Neuron (in vitro differentiated cells): Measurements from ENCODE around the gene NKX1-2.

Source experiments
- H2AFZ ChIP-seq: one replicate; pipeline ENCODE4 v1.6.1; 2013; ENCODE audit warnings: low read depth, mild to moderate bottlenecking, inconsistent platforms, low read length, moderate library complexity
- H3K27me3 ChIP-seq: one replicate; pipeline ENCODE4 v1.6.1; 2013; ENCODE audit warnings: low read length; ENCODE audit not compliant: insufficient read depth
- H3K36me3 ChIP-seq: one replicate; pipeline ENCODE4 v1.6.1; 2013; ENCODE audit warnings: low read length; ENCODE audit not compliant: insufficient read depth
- H3K4me1 ChIP-seq: one replicate; pipeline ENCODE4 v1.6.1; 2013; ENCODE audit warnings: low read length; ENCODE audit not compliant: insufficient read depth
- H3K4me3 ChIP-seq: 2 replicates; pipeline ENCODE4 v1.5.1; 2013; ENCODE audit warnings: mild to moderate bottlenecking, low read length, moderate library complexity
- H3K9me3 ChIP-seq: one replicate; pipeline ENCODE4 v1.6.1; 2013; ENCODE audit warnings: low read length

NKX1-2 gene

GRCh38 chr10:124414076-124414475 is 35.8 kb downstream of the NKX1-2 start:
- H3K9me3 ChIP-seq = no peaks in the 10 kb centered on the region
- no peak overlapping the region for H3K4me3 ChIP-seq
- peaks cover 10% of the 10 kb centered on the region for H3K4me1 ChIP-seq
- peaks cover 9% of the 10 kb centered on the region for H3K36me3 ChIP-seq
- no peaks in the 10 kb centered on the region for H3K27me3 ChIP-seq
- no peak overlapping the region for H2AFZ ChIP-seq

GRCh38 chr10:124409696-124410095 is 40.1 kb downstream of the NKX1-2 start:
- no peaks in the 10 kb centered on the region for H3K4me1 ChIP-seq
- peaks cover 44% of the 10 kb centered on the region for H3K36me3 ChIP-seq
- no peaks in the 10 kb centered on the region for H3K9me3 ChIP-seq
- no peaks in the 10 kb centered on the region for H3K27me3 ChIP-seq
- no peak overlapping the region for H2AFZ ChIP-seq
- no peak overlapping the region for H3K4me3 ChIP-seq

- no peaks in the 10 kb centered on the region for H3K27me3 ChIP-seq
- peaks cover 50% of the 10 kb centered on the region for H3K36me3 ChIP-seq
- no peak overlapping the region for H3K4me3 ChIP-seq
- no peaks in the 10 kb centered on the region for H3K4me1 ChIP-seq
- no peaks in the 10 kb centered on the region for H3K9me3 ChIP-seq
- H2AFZ ChIP-seq = no peak overlapping the region
Measured at GRCh38 chr10:124408357-124408756, 41.5 kb downstream of the NKX1-2 start.

GRCh38 chr10:124407456-124407855 is 42.4 kb downstream of the NKX1-2 start:
- Histone ChIP-seq H3K36me3 (peaks cover 59% of the 10 kb centered on the region), H2AFZ (no peak overlapping the region), H3K4me1 (no peaks in the 10 kb centered on the region), H3K9me3 (no peaks in the 10 kb centered on the region), H3K27me3 (no peaks in the 10 kb centered on the region), H3K4me3 (no peak overlapping the region)

- Histone ChIP-seq H3K36me3 (peaks cover 74% of the 10 kb centered on the region), H3K4me1 (no peaks in the 10 kb centered on the region), H3K9me3 (no peaks in the 10 kb centered on the region), H3K4me3 (no peak overlapping the region), H2AFZ (no peak overlapping the region), H3K27me3 (no peaks in the 10 kb centered on the region)
Measured at GRCh38 chr10:124403548-124403947, 46.3 kb downstream of the NKX1-2 start.

GRCh38 chr10:124402273-124402672 is 47.6 kb downstream of the NKX1-2 start:
- no peak overlapping the region for H2AFZ ChIP-seq
- H3K9me3 ChIP-seq = no peaks in the 10 kb centered on the region
- H3K4me1 ChIP-seq = no peaks in the 10 kb centered on the region
- peaks cover 71% of the 10 kb centered on the region for H3K36me3 ChIP-seq
- H3K27me3 ChIP-seq = no peaks in the 10 kb centered on the region
- H3K4me3 ChIP-seq = no peak overlapping the region

GRCh38 chr10:124401633-124402032 is 48.2 kb downstream of the NKX1-2 start:
- Histone ChIP-seq H2AFZ (no peak overlapping the region), H3K4me1 (no peaks in the 10 kb centered on the region), H3K36me3 (peaks cover 68% of the 10 kb centered on the region), H3K27me3 (no peaks in the 10 kb centered on the region), H3K9me3 (no peaks in the 10 kb centered on the region), H3K4me3 (no peak overlapping the region)
